Hematopoietic multipotent progenitor cell (in vitro differentiated cells): ENCODE results near the gene CEP152. TPM values are rescaled to one million over a fixed set of nuclear protein-coding genes. Genes with fewer than 3 reads are reported as not detected.

Experiments
- DNase-seq, 3 donors: peaks; one replicate each; pipeline ENCODE4 v3.0.0-alpha.2; 2011 to 2015; ENCODE audit warnings: low read depth in 2 of 3, low spot score in 2 of 3
- total RNA-seq: library from RNA; depleted of rRNA; stranded (reverse); fragments of >200 nt; gene quantifications from one replicate; pipeline ENCODE4 v1.2.3, GENCODE V29; 2012

CEP152 gene
- total RNA-seq, 1 donor, result 4.8 TPM

DNA sequence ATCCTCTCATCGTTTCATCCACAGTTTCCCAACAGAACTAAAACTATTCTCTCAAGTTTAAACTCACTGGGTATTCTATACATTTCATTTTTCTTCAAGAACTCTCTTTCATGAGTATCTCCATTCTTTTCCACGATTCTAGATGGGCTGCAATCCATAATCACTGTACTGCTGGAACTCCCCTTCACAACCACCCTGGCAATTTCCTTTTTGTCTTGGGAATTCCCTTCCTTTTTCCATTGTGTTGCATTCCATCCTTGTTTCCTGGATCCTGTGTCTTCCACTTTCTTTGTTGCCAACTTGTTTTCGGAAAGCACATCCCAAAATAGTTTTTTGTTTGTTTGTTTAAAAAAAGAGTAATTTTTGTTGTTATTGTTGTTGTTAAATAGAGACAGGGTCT is 98.3 kb downstream of the CEP152 start:
- no peak for DNase-seq

DNA sequence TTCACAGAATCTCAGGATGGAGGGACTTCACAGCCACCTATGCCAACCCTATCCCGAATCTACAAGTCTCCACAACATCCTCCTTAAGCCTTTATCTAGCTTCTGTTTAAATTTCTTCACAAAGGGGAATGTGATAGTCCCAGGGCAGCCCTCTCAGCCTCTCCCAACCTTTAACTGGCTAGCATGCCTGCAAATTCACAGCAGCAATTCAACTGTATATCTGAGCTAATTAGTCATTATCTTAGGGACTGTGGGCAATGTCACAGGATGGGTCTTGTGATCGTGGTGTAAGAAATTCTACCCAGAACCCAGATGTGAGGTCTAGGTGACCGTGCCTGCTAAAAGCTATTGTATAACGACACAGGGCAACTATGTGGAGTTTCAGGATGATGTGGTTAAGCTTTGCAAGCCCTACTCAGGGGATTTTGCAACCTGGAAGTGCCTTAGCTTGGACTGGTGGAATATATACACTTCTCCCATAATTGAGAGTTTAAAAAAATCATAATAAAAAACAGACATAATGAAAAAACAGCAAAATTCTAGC is 99.8 kb downstream of the CEP152 start:
- no peak for DNase-seq

DNA sequence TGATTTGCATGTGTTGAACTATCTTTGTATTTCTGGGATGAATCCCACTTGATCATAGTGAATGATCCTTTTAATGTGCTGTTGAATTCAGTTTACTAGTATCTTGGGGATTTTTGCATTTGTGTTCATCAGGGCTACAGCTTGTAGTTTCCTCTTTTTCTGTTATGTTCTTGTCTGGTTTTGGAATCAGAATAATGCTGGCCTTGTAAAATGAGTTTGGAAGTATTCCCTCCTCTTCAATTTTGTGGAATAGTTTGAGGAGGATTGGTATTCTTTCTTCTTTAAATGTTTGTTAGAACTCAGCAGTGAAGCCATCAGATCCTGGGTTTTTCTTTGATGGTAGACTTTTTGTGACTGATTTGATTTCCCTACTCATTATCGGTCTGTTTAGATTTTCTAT is 102.2 kb downstream of the CEP152 start:
- DNase-seq, result no peak

DNA sequence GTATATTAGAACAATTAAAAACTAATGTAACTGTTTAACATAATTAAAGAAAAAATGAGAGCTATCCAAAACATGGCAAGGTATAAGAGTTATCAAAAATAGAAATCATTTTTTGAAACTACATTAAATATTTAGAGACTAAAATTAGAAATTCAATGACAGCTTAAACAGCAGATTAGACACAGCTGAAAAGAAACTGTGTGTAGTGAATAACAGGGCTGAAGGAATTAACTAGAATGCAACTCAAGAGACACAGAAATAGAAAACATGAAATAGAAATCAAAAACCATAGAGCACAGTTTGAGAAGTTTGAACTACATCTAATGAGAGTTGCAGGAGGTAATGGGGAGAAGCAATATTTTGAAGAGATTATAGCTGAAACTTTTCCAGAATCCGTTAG is 105.5 kb downstream of the CEP152 start:
- DNase-seq, result no peak

DNA sequence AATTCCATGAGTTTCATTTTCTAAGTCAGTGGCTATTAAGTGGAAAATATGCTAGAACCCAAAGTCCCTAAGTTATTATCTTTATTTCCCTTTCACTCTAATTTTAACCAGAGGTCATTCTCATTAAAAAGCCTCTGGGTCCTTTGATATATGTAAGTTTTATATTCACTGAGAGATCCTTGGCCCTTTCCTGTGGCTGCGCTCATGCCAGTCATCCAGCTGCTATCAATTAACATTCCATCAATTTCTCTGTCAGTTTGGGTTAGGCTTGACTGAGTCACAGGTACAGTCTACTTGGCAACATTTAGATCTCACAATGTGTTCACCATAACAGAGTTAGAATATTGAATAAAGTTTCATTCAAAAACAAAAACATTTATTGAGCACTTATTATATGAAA is 107.3 kb downstream of the CEP152 start:
- no peak for DNase-seq

DNA sequence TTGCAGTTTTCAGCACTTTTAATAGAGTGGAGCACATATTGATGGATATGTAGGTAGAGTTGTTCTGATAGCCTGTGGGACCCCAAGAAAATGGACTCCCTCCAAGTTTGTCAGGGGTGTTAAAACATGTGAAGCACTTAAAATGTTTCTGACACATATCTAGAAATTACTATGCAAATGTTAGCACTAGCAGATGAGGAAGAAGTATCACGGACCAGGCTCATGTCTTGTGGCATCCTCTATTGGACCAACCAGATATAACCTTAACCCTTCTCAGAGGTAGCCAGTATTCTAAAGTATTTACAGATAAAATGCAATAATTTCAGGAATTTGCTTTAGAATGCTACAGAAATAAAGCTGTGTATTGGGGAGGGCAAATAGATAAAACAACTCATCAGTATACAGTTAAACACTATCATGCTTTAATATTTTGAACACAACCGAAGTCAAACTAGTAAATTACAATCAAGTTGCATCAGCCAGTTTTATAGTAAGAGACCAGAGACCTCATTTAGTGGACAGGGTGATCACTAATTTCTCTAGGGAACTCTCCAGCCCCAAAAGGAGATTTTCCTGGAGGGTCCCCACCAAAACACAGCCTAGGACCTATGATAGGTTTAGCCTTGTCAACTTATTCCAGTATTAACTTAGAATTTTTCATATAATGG is 108.2 kb downstream of the CEP152 start:
- DNase-seq, result no peak

DNA sequence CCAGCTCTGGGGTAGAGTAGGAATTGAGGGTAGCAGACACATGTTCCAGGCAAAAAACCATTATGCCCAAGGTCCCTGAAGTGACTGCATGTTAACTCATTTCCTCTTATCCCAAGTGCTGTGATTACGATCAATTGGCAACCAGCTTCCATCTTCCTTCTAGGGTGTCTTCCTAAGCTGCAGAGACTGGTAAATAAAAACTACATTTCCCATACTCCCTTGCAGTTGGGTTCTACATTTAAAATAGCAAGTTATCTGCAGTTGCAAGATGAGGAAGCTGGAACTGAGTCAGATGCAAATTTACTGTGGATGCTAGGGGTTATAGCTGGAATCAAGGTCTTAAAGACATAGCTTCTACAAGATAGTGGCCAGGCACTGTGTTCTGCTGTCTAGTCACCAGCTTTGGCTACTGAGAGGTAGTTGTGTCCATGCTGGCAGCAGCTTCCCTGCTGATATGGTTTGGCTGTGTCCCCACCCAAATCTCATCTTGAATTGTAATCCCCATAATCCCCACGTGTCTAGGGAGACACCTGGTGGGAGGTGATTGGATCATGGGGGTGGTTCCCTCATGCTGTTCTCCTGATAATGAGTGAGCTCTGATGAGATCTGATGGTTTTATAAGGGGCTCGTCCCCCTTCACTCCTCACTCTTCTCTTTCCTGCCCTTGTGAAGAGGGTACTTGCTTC is 114.1 kb downstream of the CEP152 start:
- no peak for DNase-seq

DNA sequence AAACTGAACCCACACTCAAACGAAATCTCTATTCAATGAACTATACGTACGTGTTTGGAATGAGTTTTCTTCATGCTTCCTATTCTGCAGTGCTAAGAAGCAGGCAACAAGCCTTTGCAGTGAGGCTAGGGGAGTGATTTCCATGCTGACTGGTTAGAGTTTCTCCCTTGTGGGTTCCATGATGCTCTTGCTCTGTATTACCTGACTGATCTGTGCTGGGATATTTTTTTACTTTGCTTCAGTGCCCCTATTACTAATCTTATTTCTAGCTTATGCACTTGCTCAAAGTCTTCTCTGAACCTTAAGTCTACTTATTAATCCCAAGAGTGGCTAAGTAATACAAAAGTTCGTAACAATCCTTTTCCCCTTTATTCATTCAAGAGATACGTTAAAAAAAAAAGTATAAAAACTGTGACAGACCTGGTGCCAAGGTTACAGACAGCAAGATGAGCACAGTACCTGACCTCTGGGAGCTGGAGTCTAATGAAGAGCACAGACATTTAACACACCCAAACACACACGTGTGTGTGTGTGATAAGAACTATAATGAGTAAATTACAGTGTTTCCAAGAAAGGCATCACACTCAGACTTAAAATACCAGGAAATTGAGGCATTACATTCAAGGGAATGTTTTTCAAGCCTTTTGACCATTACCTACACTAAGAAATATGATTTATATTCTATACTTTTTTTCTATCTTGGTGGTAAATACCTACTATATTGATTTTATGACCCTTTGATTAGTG is 114.9 kb downstream of the CEP152 start:
- DNase-seq, result no peak

- no peak for DNase-seq
Observed at GRCh38 chr15:48695088-48695826, 115.6 kb downstream of the CEP152 start.

GRCh38 chr15:48693484-48693883 is 117.4 kb downstream of the CEP152 start:
- no peak for DNase-seq

- DNase-seq, result no peak
Observed at GRCh38 chr15:48688493-48688892, 122.4 kb downstream of the CEP152 start.

Other genes with a start within 250 kb of the CEP152 start
- 30.4 TPM for gene FBN1, start 165.4 kb downstream of the CEP152 start, total RNA-seq
- 91.3 TPM for gene EID1, start 67.1 kb upstream of the CEP152 start, total RNA-seq
- 0.81 TPM for gene SHC4, start 152.8 kb upstream of the CEP152 start, total RNA-seq
- gene SECISBP2L, start 235.4 kb upstream of the CEP152 start, total RNA-seq, result 22.4 TPM